AG09319 (cell line): Measurements from ENCODE around the gene RAP1GAP2.
"Not testable (repeated sequence)": the region's sequence is repeated elsewhere in the genome, so short reads cannot be mapped to it uniquely, and the experiment has no call there.

Experiments used
- DNase-seq: peaks from one replicate; pipeline ENCODE4 v3.0.0-alpha.2; 2010; ENCODE audit warnings: low read depth; ENCODE audit errors: extremely low read depth
- TF ChIP-seq, protein P1 (sequence below): IDR thresholded peaks from 2 replicates; pipeline ENCODE4 v1.5.1; 2011; ENCODE audit warnings: low read depth, mild to moderate bottlenecking, inconsistent platforms, low read length, moderate library complexity

The RAP1GAP2 gene

DNA sequence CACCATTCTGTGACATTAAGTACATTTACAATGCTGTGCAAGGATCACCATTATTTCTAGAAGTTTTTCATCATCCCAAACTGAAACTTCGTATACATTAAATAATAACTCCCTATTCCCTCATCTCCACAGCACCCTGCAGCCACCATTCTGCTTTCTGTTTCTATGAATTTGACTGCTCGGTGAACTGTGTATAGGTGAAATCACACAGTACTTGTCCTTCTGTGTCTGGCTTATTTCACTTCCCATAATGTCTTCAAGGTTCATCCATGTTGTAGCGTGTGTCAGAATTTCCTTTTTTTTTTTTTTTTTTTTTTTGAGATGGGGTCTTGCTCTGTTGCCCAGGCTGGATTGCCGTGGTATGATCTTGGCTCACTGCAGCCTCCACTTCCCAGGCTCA is 20.4 kb downstream of the RAP1GAP2 start:
- TF ChIP-seq, protein P1, sequence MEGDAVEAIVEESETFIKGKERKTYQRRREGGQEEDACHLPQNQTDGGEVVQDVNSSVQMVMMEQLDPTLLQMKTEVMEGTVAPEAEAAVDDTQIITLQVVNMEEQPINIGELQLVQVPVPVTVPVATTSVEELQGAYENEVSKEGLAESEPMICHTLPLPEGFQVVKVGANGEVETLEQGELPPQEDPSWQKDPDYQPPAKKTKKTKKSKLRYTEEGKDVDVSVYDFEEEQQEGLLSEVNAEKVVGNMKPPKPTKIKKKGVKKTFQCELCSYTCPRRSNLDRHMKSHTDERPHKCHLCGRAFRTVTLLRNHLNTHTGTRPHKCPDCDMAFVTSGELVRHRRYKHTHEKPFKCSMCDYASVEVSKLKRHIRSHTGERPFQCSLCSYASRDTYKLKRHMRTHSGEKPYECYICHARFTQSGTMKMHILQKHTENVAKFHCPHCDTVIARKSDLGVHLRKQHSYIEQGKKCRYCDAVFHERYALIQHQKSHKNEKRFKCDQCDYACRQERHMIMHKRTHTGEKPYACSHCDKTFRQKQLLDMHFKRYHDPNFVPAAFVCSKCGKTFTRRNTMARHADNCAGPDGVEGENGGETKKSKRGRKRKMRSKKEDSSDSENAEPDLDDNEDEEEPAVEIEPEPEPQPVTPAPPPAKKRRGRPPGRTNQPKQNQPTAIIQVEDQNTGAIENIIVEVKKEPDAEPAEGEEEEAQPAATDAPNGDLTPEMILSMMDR: no peak
- no peak for DNase-seq

- not testable (repeated sequence) for DNase-seq
Observed at GRCh38 chr17:2819294-2819693, 23.1 kb downstream of the RAP1GAP2 start.

- no peak for DNase-seq
- TF ChIP-seq, protein P1: no peak
Observed at GRCh38 chr17:2819921-2820501, 23.8 kb downstream of the RAP1GAP2 start.

- TF ChIP-seq, protein P1: no peak
Observed at GRCh38 chr17:2821868-2822267, 25.6 kb downstream of the RAP1GAP2 start.

DNA sequence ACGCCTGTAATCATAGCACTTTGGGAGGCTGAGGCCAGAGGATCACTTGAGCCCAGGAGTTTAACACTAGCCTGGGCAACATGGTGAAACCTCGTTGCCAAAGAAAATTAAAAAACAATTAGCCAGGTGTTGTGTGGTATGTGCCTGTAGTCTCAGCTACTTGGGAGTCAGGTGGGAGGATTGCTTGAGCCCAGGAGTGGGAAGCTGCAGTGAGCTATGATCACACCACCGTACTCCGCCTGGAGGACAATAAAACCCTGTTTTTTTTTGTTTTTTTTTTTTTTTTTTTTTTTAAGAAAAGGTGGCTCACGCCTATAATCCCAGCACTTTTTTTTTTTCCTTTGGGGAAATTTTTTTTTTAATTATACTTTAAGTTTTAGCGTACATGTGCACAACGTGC is 26.1 kb downstream of the RAP1GAP2 start:
- TF ChIP-seq, protein P1: no peak
- no peak for DNase-seq

More at GRCh38 chr17:2821868-2822267, 25.6 kb downstream of the RAP1GAP2 start:
- DNase-seq: no peak

GRCh38 chr17:2825253-2825970 is 29.2 kb downstream of the RAP1GAP2 start:
- DNase-seq: no peak
- TF ChIP-seq, protein P1: no peak

DNA sequence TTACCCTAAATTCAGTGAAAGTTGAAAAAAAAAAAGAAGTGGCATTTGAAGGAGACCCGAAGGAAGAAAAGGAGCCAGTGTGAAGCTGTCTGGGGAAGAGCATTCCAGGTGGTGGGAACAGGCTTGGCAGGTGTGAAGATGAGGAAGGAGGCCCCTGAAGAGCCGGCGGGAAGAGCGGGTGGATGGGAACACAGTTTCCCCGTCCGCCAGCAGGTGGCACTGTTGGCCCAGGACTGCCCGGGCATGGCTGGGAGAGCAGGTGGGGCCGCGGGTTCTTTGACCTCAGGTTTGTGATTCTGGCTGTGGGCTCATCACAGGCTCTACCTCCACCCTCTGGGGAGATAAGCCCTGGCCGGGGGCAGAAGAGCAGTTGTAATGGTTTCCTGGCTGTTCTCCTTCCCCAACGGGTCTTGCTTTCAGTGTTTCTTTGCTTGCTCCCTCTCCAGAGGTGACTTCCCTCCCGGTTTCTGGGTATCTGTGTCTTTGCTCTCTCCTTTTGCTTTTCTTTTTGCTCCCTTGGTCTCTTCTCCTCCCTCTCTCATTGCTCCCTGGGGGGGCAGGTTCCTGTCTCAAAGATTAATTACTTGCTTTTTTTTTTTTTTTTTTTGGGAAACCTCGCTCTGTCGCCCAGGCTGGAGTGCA is 32.3 kb downstream of the RAP1GAP2 start:
- no peak for DNase-seq
- TF ChIP-seq, protein P1: peak; percentile 93
